AG09319 (cell line): ENCODE results near the gene PPT2.

Experiments
- DNase-seq: peaks from one replicate; pipeline ENCODE4 v3.0.0-alpha.2; 2010; ENCODE audit warnings: low read depth; ENCODE audit errors: extremely low read depth
- TF ChIP-seq, protein P1 (sequence below): IDR thresholded peaks from 2 replicates; pipeline ENCODE4 v1.5.1; 2011; ENCODE audit warnings: low read depth, mild to moderate bottlenecking, inconsistent platforms, low read length, moderate library complexity

PPT2 gene

GRCh38 chr6:32127409-32127716 is 26.6 kb upstream of the PPT2 start:
- TF ChIP-seq, protein P1, sequence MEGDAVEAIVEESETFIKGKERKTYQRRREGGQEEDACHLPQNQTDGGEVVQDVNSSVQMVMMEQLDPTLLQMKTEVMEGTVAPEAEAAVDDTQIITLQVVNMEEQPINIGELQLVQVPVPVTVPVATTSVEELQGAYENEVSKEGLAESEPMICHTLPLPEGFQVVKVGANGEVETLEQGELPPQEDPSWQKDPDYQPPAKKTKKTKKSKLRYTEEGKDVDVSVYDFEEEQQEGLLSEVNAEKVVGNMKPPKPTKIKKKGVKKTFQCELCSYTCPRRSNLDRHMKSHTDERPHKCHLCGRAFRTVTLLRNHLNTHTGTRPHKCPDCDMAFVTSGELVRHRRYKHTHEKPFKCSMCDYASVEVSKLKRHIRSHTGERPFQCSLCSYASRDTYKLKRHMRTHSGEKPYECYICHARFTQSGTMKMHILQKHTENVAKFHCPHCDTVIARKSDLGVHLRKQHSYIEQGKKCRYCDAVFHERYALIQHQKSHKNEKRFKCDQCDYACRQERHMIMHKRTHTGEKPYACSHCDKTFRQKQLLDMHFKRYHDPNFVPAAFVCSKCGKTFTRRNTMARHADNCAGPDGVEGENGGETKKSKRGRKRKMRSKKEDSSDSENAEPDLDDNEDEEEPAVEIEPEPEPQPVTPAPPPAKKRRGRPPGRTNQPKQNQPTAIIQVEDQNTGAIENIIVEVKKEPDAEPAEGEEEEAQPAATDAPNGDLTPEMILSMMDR, result no peak
- DNase-seq, result no peak

DNA sequence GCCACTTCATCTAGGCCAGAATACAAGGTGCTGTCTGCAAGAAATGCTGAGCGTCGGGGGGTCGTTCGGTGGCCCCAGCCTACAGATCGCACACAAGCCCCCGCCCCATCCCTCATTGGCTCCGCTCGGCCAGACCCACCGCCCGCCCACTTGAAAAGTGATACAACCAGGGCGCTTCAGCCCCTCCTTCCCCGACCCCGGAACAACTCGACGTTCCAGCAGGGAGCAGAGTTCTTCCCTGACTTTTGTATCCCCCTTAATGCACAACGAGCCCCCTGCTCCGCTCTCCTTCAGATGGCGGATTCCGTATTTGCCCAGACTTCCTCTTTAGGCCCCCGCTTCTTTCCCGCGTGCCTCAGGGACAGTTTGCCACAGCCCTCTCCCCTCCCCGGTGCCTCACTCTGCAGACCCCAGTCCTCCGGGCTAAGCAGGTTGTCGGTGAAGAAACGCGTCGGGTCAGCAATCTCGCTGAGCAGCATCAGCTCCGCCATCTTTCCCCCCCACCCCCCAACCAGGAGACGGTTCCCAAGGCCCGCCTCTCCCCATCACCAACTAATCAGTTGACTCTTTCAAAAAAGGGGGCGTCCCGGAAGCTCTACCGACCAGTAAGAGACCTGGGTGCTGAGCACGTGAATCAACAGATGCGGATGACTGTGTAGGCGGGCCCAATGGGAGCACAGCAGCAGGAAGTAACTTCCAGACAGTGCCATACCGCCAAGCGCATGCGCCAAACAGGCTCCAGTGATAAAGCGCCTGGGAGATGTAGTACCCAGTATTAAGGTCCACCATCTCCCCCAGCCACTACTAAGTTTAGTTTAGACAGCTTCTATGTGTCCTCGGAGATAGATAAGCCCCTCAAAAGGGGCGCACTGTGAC is 26.0 kb upstream of the PPT2 start, which contains the start of gene ATF6B:
Gene ATF6B, minus strand, starts transcription at position 530 of the 876 bp plus-strand sequence. Its CDS starts 39 bp downstream, at position 491.
- TF ChIP-seq, protein P1, result no peak
- DNase-seq, result peak; percentile 99

GRCh38 chr6:32128751-32129296 is 25.1 kb upstream of the PPT2 start:
- TF ChIP-seq, protein P1, result no peak
- no peak for DNase-seq

DNA sequence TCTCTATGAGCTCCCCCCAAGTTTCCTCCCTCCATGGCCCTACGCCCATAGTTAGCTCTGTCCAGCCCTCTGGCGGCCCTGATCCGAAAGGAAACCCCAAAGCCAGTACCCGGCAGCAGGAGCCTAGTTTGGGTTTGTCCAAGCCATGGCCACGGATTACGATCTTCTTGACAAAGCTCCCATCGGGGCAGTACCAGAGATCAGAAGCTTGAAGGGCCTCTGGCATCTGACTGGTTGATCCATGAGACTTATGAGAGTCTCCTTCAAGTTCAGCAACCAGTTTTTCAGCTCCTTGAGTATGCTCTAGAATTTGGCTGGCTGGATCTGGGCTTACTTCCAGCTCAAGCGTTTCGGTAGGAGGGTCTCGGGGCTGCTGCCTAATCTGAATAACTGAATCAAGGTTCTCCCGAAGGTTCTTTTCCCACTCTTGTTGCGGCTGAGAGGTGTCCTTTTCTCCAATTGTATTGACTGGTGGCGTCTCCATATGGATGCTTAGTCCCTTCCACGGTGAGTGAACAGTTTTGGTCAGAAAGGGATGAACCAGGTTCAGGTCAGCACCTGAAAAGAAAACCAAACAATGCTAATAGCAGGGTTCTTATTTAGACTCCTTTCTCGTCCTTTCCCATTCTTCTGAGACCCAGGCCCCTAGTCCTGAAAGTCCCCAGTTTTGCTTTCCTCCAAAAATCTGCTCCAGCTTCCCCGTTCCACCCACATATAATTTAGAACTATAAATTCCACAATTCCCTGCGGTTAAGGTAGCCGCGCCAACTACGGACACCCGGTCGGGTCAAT is 24.4 kb upstream of the PPT2 start:
- DNase-seq, result no peak
- TF ChIP-seq, protein P1, result no peak

DNA sequence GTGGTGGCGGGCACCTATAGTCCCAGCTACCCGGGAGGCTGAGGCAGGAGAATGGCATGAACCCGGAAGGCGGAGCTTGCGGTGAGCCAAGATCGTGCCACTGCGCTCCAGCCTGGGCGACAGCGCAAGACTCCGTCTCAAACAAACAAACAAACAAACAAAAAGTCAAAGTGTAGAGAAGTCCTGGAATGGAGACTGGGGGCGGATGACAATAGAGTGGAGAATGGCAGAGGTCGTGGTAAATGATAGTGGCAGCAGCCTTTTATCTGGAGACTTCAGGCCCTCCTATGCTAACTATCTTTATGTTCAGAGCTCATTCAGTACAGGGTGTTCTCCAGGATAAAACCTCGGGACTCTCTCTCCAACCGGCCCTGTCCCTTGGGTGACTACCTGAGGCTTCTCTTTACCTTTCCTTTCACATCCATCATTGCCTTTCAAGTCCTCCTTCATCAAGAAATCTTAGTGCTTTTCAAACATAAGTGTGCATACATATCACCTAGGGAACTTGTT is 22.4 kb upstream of the PPT2 start:
- TF ChIP-seq, protein P1, result no peak
- no peak for DNase-seq

- no peak for DNase-seq
- TF ChIP-seq, protein P1, result no peak
Observed at GRCh38 chr6:32132110-32132509, 21.8 kb upstream of the PPT2 start.
